HG03280 (cell line): Measurements from ENCODE around the gene FAM120AOS.
"Not testable (repeated sequence)": the region's sequence is repeated elsewhere in the genome, so short reads cannot be mapped to it uniquely, and the experiment has no call there.

Experiments used
- ATAC-seq: cut with Tn5 transposase; IDR thresholded peaks from one replicate; pipeline ENCODE4 v1.9.1; 2021; ENCODE audit warnings: mild to moderate bottlenecking, moderate library complexity; ENCODE audit not compliant: unreplicated experiment

FAM120AOS gene

GRCh38 chr9:93440896-93441580 lies 12.3 kb downstream of the FAM120AOS start:
- ATAC-seq, result no peak

GRCh38 chr9:93439301-93439700 lies 14.1 kb downstream of the FAM120AOS start:
- not testable (repeated sequence) for ATAC-seq

DNA sequence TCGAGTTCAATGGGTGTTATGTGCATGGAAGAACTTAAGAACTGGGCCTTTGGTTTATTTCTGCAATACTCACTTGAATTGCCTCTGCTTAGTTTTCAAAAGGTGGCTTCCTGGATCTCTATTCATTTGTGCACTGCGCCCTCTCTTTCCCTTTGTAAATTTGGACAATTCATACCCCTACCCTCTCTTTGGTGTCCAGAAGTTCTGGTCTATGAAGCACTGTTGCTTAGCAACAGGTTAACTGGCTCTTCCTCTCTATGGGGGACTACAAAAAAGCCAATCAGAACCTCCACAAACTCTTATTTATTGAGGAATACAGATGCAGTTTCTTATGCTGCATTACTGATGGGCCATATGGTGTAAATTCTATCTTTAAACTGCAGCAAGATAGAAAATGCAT lies 15.4 kb downstream of the FAM120AOS start:
- ATAC-seq, result no peak

- ATAC-seq, result no peak
These were observed 16.6 kb downstream of the FAM120AOS start for GRCh38 chr9:93436655-93437407.

DNA sequence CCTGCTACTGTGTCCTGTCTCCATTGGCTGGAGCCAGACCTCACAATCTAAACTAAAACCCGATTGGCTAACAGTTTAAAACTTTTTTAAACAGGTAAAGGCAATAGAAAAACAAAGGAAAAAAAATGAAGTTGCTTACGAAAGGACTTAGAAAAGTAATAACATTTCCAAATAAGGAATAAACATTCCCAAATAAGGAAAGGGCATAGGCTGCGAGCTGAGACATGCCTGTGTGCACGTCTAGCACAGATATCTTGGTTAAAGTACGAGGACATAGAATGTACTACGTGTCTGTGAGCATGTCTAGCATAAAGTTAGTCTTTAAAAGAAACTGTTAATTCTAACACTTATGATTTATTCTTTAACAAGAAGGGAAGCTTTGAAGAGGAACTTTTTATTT lies 17.2 kb downstream of the FAM120AOS start:
- no peak for ATAC-seq

DNA sequence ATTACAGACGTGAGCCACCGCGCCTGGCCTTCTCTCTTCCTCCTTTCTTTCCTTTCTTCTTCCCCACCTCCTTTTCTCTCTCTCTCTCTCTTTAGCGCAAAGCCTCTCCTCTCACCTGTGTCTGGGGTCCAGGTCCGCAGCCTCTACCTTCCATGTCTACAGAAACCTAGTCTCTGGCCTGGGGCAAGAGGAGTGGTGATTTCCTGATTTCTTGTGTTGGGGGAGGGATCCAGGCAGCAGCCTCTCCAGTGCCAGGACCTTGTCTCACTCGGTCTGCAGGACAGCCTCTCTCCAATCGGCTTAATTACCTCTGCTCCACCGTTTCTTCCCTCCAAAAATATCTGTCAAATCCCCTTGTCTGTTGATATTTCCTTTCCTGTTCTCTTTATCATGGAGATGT lies 18.0 kb downstream of the FAM120AOS start:
- no peak for ATAC-seq

GRCh38 chr9:93434056-93434455 lies 19.3 kb downstream of the FAM120AOS start:
- ATAC-seq, result no peak

GRCh38 chr9:93432964-93433363 lies 20.4 kb downstream of the FAM120AOS start:
- ATAC-seq, result no peak

DNA sequence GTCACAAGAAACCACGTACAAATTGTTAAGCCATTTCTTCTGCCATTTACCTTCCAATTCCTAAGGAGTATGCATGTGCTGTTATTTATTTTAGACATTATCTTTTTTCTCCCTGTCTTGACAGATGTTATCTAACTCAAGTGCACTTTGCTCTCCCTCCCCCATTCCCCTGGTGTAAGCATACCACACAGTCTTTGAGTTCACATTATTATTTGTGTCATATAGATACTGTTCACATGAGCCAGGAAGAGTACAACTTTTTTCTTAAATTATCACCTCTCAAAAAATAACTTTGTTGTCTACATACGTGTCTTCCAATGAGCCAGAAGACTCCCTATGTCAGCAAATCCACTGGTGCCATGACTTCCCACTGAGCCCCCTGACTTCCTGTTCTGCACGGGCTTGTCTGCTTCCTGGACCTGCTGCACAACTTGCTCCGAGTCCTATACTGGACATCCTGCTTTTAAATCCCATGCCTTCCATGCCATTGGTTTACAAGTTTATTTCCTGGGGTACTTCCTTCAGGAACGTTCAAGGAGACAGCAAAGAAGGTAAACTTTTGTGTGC lies 21.8 kb downstream of the FAM120AOS start:
- ATAC-seq, result no peak

DNA sequence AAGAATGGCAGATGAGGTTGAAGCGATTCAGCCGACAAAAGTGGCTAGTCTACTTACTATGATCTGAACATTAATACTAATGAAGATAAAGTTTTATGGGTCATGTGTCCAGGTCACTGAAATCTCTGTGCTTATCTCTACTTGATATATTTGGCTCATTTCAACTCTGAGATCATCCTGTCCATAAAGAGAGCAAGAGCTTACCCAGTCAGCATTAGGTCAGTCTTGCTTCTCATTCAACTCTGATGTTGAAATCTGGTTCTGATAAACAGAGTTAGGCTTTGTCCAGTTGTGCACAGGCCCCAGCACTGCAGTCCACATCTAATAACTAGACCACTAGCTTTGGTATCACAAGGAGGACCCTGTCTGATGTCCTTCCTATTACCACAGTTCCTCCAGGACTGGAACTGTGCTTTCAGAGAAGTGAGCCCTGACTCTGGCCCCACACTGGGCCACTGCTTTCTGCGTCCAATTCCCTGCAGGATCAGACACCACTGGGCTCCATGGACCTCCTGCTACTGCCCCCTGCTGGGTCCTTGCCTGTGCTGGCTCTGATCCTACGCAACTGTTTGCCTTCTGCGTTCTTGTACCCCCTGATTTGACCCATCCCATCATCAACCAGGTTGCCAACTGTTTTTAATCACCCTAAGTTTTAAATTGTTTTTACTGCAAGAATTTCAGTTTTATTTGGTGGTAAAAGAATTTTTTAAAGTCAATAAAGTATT lies 25.6 kb downstream of the FAM120AOS start:
- ATAC-seq, result no peak

- ATAC-seq, result no peak
These were observed 30.3 kb downstream of the FAM120AOS start for GRCh38 chr9:93422977-93423616.

DNA sequence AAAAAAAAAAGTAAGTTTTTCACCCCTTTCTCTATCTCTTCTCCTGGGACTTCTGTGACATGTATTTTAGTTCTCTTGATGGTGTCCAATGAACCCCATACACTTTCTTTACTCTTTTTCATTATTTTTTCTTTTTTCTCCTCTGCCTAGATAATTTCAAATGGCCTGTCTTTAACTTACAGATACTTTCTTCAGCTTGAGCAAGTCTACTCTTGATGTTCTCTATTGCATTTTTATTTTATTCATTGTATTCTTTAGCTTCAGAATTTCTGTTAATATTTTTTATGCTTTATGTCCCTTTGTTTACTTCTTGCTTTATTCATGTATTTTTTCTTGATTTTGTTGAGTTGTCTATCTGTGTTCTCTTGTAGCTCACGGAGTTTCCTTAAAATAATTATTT lies 34.4 kb downstream of the FAM120AOS start:
- ATAC-seq, result no peak

GRCh38 chr9:93417538-93417937 lies 35.8 kb downstream of the FAM120AOS start:
- ATAC-seq, result no peak

DNA sequence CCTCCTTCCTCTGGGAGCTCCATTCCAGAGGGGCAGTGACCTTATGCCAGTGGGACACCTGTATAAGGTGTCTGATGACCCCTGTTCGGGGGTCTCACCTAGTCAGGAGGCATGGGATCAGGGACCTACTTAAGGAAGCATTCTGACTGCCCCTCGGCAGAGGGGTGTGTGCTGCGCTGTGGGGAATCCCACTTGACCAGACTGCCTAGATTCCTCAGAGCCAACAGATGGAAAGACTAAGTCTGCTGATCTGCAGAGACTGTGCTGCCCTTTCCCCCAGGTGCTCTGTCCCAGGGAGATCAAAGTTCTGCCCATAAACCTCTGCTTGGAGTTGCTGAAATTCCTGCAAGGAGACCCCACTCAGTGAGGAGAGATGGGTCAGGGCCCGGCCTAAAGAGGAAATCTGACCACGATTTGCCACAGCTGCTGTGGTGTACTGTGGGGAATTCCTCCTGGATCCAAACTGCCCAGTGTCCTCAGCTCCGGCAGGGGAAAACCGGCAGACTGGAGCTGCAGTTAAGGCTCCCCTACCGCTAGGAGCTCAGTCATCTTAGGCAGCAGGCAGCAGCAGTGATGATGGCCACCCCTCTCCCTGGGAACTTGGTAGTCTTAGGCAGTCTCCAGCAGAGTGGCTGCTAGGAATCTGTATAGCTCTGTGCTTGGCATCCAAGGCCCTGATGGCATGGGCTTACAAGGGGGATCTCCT lies 36.7 kb downstream of the FAM120AOS start:
- ATAC-seq, result no peak

- ATAC-seq, result no peak
These were observed 38.1 kb downstream of the FAM120AOS start for GRCh38 chr9:93415176-93415690.

- no peak for ATAC-seq
These were observed 39.9 kb downstream of the FAM120AOS start for GRCh38 chr9:93413530-93413929.

DNA sequence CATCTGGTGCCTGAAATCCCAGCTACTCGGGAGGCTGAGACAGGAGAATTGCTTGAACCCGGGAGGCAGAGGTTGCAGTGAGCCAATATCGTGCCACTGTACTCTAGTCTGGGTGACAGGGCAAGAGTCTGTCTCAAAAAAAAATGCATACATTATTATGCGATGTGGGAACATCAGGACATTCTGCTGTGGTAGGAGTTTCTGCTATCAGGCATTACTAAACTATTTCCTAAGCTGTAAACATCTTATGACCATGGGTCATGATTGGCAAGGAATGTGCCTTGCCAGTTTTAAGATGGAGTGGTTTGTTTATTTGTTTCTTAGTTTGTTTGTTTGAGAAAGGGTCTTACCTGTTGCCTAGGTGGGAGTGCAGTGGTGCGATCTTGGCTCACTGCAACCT lies 47.0 kb downstream of the FAM120AOS start:
- ATAC-seq, result no peak

DNA sequence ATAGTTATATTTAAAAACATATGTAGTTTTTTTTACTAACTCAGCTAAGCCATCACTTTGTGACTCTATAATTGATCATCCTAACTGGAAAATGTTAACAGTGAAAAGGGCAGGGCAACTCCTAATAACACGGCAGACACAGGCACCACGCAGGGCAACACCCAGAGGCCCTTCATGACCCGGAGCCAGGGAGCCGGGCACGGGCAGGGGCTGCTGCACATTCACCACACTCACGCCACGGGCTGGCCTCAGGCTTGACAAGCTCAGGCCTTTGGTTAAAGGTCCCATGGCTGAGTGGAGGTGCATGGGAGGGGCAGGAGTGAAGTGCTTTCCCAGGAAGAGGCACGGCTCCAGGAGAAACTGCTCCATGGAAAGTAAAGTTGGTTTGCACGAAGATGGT lies 54.9 kb downstream of the FAM120AOS start:
- ATAC-seq, result no peak

DNA sequence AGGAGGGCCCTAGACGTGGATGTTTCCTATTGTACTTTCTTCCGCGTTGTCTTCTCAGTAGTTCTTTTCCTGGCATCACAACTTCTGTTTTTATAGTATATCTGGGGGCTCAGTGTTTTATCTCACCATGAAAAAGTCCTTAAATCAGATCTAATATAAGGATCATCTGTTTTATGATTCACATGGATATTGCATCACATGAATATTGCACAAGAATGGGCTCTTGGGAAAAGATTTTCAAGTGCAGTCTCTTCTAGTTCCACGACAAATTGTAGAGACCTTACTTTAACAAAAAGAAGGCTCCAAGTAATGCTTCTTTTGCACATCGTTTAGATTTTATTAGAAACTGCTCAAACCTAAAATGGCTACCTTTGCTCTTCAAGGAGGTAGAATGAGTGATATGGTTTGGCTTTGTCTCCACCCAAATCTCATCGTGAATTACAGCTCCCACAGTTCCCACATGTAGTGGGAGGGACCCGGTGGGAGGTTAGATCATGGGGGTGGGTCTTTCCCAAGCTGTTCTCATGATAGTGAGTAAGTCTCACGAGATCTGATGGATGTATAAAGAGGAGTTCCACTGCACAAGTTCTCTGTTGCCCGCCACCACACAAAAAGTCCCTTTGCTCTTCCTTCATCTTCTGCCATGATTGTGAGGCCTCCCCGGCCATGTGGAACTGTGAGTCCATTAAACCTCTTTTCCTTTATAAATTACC lies 55.6 kb downstream of the FAM120AOS start:
- ATAC-seq, result no peak
